ENCODE data around the gene SWSAP1. TPM values are rescaled to one million over a fixed set of nuclear protein-coding genes. Genes with fewer than 3 reads are reported as not detected.

The SWSAP1 gene
- polyA plus RNA-seq, 1 of the 3 experiments (the other 2 are of a cell fraction) = 2.8 TPM

DNA sequence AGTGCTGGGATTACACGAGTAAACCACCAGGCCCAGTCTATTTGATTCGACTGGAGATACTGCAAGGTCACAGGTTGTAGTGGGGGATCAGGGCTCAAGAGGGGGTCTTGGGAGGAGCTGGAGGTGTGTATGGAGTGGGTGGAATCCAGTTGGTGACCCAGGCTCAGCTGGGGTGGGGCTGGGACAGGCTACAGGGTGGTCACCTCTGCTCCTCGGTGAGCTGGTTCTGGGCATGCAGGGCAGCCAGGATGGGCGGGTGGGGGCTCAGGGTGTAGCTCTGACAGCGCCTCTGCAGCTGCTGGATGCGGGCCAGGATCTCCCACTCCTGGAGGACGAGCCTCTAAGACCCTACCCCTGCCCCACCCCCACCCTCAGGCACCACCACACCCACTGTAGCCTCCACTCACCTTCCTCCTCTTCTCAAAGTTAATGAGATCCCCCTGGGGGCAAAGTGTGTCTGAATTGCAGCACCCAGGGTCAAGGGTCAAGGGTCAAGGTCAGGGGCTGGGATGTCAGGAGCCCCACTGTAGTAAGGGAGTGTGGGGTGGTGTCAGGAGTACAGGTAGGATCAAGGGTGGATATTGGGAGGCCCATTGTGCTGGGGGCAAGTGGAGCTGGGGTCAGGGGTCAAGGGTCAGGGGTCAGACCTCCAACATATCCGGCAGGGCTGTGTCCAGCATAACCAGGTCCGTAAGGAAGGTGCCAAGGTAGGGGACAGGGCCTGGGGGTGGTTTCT, 27.5 kb downstream of the SWSAP1 start:
- Histone ChIP-seq H3F3A (replicated peaks; ENCODE audit: insufficient read depth) (no peaks in the 10 kb centered on the region), H3K9ac (no peak overlapping the region), H3K36me3 (replicated peaks in 1 of 2; ENCODE audit: control insufficient read depth in 1 of 2, insufficient read depth in 2 of 2, low read length in 1 of 2) (no peaks in the 10 kb centered on the region), H3K79me2 (ENCODE audit: insufficient read depth) (no peaks in the 10 kb centered on the region), H4K20me1 (ENCODE audit: insufficient read depth) (no peaks in the 10 kb centered on the region), H3K27me3 (ENCODE audit: insufficient read depth) (no peaks in the 10 kb centered on the region), H3K4me2 (no peak overlapping the region), H3K4me1 (ENCODE audit: control insufficient read depth in 1 of 2, insufficient read depth in 2 of 2, low read depth in 1 of 2, low read length in 1 of 2) (no peaks in the 10 kb centered on the region), H3K4me3 (ENCODE audit: low read depth in 2 of 2, low read length in 1 of 2) (no peak overlapping the region), H2AFZ (ENCODE audit: low read depth) (no peak overlapping the region), H3K9me3 (no peaks in the 10 kb centered on the region), H3K27ac (ENCODE audit: low read depth in 2 of 2, low read length in 1 of 2) (no peak overlapping the region), H3K9me2 (no peaks in the 10 kb centered on the region)
- TF ChIP-seq MXI1 (IDR thresholded peaks at IDR 0.05; ENCODE audit: low read depth, low read length) = no peak
- no peak for TF ChIP-seq FOSL2 (IDR thresholded peaks at IDR 0.05; ENCODE audit: borderline replicate concordance, low read depth)
- no peak for TF ChIP-seq RXRA (IDR thresholded peaks at IDR 0.05; ENCODE audit: borderline replicate concordance, low read depth)
- TF ChIP-seq TAF1 (IDR thresholded peaks at IDR 0.05; ENCODE audit: borderline replicate concordance, low read depth, low read length) = no peak
- TF ChIP-seq TCF12 (IDR thresholded peaks at IDR 0.05) = no peak
- no peak for TF ChIP-seq TEAD4 (IDR thresholded peaks at IDR 0.05; ENCODE audit: borderline replicate concordance, insufficient read depth)
- TF ChIP-seq USF2 (IDR thresholded peaks at IDR 0.05; ENCODE audit: borderline replicate concordance, low read depth, low read length) = no peak
- TF ChIP-seq, protein P1, sequence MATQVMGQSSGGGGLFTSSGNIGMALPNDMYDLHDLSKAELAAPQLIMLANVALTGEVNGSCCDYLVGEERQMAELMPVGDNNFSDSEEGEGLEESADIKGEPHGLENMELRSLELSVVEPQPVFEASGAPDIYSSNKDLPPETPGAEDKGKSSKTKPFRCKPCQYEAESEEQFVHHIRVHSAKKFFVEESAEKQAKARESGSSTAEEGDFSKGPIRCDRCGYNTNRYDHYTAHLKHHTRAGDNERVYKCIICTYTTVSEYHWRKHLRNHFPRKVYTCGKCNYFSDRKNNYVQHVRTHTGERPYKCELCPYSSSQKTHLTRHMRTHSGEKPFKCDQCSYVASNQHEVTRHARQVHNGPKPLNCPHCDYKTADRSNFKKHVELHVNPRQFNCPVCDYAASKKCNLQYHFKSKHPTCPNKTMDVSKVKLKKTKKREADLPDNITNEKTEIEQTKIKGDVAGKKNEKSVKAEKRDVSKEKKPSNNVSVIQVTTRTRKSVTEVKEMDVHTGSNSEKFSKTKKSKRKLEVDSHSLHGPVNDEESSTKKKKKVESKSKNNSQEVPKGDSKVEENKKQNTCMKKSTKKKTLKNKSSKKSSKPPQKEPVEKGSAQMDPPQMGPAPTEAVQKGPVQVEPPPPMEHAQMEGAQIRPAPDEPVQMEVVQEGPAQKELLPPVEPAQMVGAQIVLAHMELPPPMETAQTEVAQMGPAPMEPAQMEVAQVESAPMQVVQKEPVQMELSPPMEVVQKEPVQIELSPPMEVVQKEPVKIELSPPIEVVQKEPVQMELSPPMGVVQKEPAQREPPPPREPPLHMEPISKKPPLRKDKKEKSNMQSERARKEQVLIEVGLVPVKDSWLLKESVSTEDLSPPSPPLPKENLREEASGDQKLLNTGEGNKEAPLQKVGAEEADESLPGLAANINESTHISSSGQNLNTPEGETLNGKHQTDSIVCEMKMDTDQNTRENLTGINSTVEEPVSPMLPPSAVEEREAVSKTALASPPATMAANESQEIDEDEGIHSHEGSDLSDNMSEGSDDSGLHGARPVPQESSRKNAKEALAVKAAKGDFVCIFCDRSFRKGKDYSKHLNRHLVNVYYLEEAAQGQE (IDR thresholded peaks at IDR 0.05; ENCODE audit: low read depth, low read length) = no peak
- TF ChIP-seq, protein P2, sequence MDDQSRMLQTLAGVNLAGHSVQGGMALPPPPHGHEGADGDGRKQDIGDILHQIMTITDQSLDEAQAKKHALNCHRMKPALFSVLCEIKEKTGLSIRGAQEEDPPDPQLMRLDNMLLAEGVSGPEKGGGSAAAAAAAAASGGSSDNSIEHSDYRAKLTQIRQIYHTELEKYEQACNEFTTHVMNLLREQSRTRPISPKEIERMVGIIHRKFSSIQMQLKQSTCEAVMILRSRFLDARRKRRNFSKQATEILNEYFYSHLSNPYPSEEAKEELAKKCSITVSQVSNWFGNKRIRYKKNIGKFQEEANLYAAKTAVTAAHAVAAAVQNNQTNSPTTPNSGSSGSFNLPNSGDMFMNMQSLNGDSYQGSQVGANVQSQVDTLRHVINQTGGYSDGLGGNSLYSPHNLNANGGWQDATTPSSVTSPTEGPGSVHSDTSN (IDR thresholded peaks at IDR 0.05) = no peak
- no peak for TF ChIP-seq JUND (IDR thresholded peaks at IDR 0.05)
- TF ChIP-seq USF1 (IDR thresholded peaks at IDR 0.05; ENCODE audit: borderline replicate concordance, low read depth) = no peak
- TF ChIP-seq MEF2A (IDR thresholded peaks at IDR 0.05; ENCODE audit: borderline replicate concordance, low read depth) = no peak
- TF ChIP-seq EP300 (IDR thresholded peaks at IDR 0.05; ENCODE audit: borderline replicate concordance in 1 of 2, low read depth in 1 of 2, low read length in 1 of 2) = no peak
- TF ChIP-seq SMC3 (IDR thresholded peaks at IDR 0.05; ENCODE audit: low read depth, low read length) = no peak
- no peak for TF ChIP-seq ZBTB33 (IDR thresholded peaks at IDR 0.05; ENCODE audit: borderline replicate concordance, low read depth)
- no peak for TF ChIP-seq SIN3A (IDR thresholded peaks at IDR 0.05; ENCODE audit: borderline replicate concordance, low read depth, low read length)
- ChIA-PET POLR2A (no interaction called here), CTCF (interaction anchor here (0.5 to 1.5 kb wide), 5 partner anchors 18 to 152 kb away, joined by 3 to 5 read pairs (median 4); partner anchors contain the start of gene EPOR)
- 87% methylated on average over 4 of the region's 9 CpGs for WGBS (ENCODE audit: low lambda C conversion rate)
- DNase-seq = peak; percentile 35
